SK-N-SH (cell line): ENCODE measurements around the gene MBOAT2. TPM values are rescaled to one million over a fixed set of nuclear protein-coding genes. Genes with fewer than 3 reads are reported as not detected.
A peak's percentile ranks its signal among the peaks of the same experiment; 100 is the strongest.

ENCODE experiments used
- CTCF ChIA-PET: fragments of 300-600, 350-600 bp; formaldehyde crosslinking; extraction: SDS; loops from one replicate; lab custom pipeline; 2021; lab: Yijun Ruan, JAX
- POLR2A ChIA-PET: fragments of 350-600 bp; sonication (Branson Sonifier 250); formaldehyde crosslinking; extraction: SDS; loops from one replicate; lab custom pipeline; 2020; ENCODE audit warnings: antibody characterized with exemption, inconsistent platforms; lab: Yijun Ruan, JAX
- DNase-seq: peaks from one replicate; pipeline ENCODE4 v3.0.0; 2012
- H2AFZ ChIP-seq: fragments of 200-600 bp; sonication (generic); 2 replicates; pipeline ENCODE4 v1.8.1; 2016; ENCODE audit warnings: antibody characterized with exemption, mild to moderate bottlenecking, low read depth
- H3F3A ChIP-seq: fragments of 200-600 bp; sonication (generic); replicated peaks from 2 replicates; pipeline ENCODE3; 2016; ENCODE audit warnings: antibody characterized with exemption, mild to moderate bottlenecking; ENCODE audit not compliant: insufficient read depth
- H3K27ac ChIP-seq, 2 experiments: fragments of 200-500 bp in 1 of 2; fragments of 200-600 bp in 1 of 2; sonication (Bioruptor generic) in 1 of 2; sonication (generic), shearing (Covaris generic) in 1 of 2; 2 replicates each; pipeline versions ENCODE4 v1.5.1 to v1.6.1; 2014 to 2016; ENCODE audit warnings: low read depth in 2 of 2, inconsistent platforms in 1 of 2, low read length in 1 of 2, mild to moderate bottlenecking in 1 of 2, mixed read lengths in 1 of 2
- H3K27me3 ChIP-seq: fragments of 200-600 bp; sonication (generic), shearing (Covaris generic); 2 replicates; pipeline ENCODE4 v1.6.1; 2016; ENCODE audit warnings: mixed run types; ENCODE audit not compliant: insufficient read depth
- H3K36me3 ChIP-seq, 2 experiments: fragments of 200-500 bp in 1 of 2; fragments of 200-600 bp in 1 of 2; sonication (Bioruptor generic) in 1 of 2; sonication (generic) in 1 of 2; replicated peaks in 1 of 2; 2 replicates each; pipeline versions ENCODE3 to v1.5.1; 2014 to 2016; ENCODE audit warnings: low read length in 1 of 2, mild to moderate bottlenecking in 1 of 2; ENCODE audit not compliant: insufficient read depth in 2 of 2, control insufficient read depth in 1 of 2
- H3K4me1 ChIP-seq, 2 experiments: fragments of 200-500 bp in 1 of 2; fragments of 200-600 bp in 1 of 2; sonication (Bioruptor generic) in 1 of 2; sonication (generic), shearing (Covaris generic) in 1 of 2; 2 replicates each; pipeline versions ENCODE4 v1.5.1 to v1.6.1; 2014 to 2016; ENCODE audit warnings: low read depth in 1 of 2, low read length in 1 of 2, mixed run types in 1 of 2; ENCODE audit not compliant: insufficient read depth in 2 of 2, control insufficient read depth in 1 of 2
- H3K4me2 ChIP-seq: fragments of 200-600 bp; sonication (generic), shearing (Covaris generic); 2 replicates; pipeline ENCODE4 v1.6.1; 2017; ENCODE audit warnings: mixed run types
- H3K4me3 ChIP-seq, 2 experiments: fragments of 200-500 bp in 1 of 2; fragments of 200-600 bp in 1 of 2; sonication (Bioruptor generic) in 1 of 2; sonication (generic), shearing (Covaris generic) in 1 of 2; 2 replicates each; pipeline versions ENCODE4 v1.5.1 to v1.8.1; 2014 to 2016; ENCODE audit warnings: low read depth in 2 of 2, inconsistent platforms in 1 of 2, low read length in 1 of 2, mild to moderate bottlenecking in 1 of 2, mixed read lengths in 1 of 2, moderate library complexity in 1 of 2
- H3K79me2 ChIP-seq: fragments of 200-600 bp; sonication (generic); 2 replicates; pipeline ENCODE4 v1.8.1; 2017; ENCODE audit warnings: mild to moderate bottlenecking; ENCODE audit not compliant: insufficient read depth
- H3K9ac ChIP-seq: fragments of 200-600 bp; sonication (generic); 2 replicates; pipeline ENCODE4 v1.6.1; 2017; ENCODE audit warnings: mixed run types
- H3K9me2 ChIP-seq: fragments of 200-600 bp; sonication (generic); 2 replicates; pipeline ENCODE4 v1.6.1; 2017; ENCODE audit warnings: mixed run types
- H3K9me3 ChIP-seq: fragments of 200-600 bp; sonication (generic); 2 replicates; pipeline ENCODE4 v1.6.1; 2017; ENCODE audit warnings: mixed run types, mild to moderate bottlenecking, moderate library complexity
- H4K20me1 ChIP-seq: fragments of 200-600 bp; sonication (generic); 2 replicates; pipeline ENCODE4 v1.6.1; 2017; ENCODE audit warnings: mild to moderate bottlenecking, mixed run types; ENCODE audit not compliant: insufficient read depth
- CHD2 ChIP-seq: fragments of 150-350 bp; IDR thresholded peaks from 2 replicates; pipeline ENCODE4 v1.6.1; 2018; ENCODE audit warnings: low read length; ENCODE audit not compliant: partially characterized antibody
- ELF1 ChIP-seq: IDR thresholded peaks from 2 replicates; pipeline ENCODE4 v1.4.0; 2012
- FOSL2 ChIP-seq: IDR thresholded peaks from 2 replicates; pipeline ENCODE4 v1.4.0; 2012; ENCODE audit warnings: low read depth, mild to moderate bottlenecking, moderate library complexity, borderline replicate concordance
- FOXJ3 ChIP-seq: sonication (generic); formaldehyde crosslinking; IDR thresholded peaks from 2 replicates; pipeline ENCODE4 v1.5.1; 2020; ENCODE audit warnings: mild to moderate bottlenecking, missing genetic modification reagents
- FOXM1 ChIP-seq: IDR thresholded peaks from 2 replicates; pipeline ENCODE4 v1.4.0; 2012; ENCODE audit warnings: low read depth, mild to moderate bottlenecking
- JUND ChIP-seq: IDR thresholded peaks from 2 replicates; pipeline ENCODE4 v1.4.0; 2012
- MAX ChIP-seq: IDR thresholded peaks from 2 replicates; pipeline ENCODE4 v1.4.0; 2012; ENCODE audit warnings: low read depth
- NFIC ChIP-seq: IDR thresholded peaks from 2 replicates; pipeline ENCODE4 v1.4.0; 2012; ENCODE audit warnings: borderline replicate concordance
- NRF1 ChIP-seq: IDR thresholded peaks from 2 replicates; pipeline ENCODE4 v1.6.1; 2012; ENCODE audit warnings: low read depth, mild to moderate bottlenecking, low read length
- POLR2AphosphoS5 ChIP-seq: IDR thresholded peaks from 2 replicates; pipeline ENCODE4 v1.6.1; 2012; ENCODE audit warnings: low read depth, low read length
- RCOR1 ChIP-seq: fragments of 150-350 bp; IDR thresholded peaks from 2 replicates; pipeline ENCODE4 v1.6.1; 2017; ENCODE audit warnings: antibody characterized with exemption, low read length
- RXRA ChIP-seq: IDR thresholded peaks from 2 replicates; pipeline ENCODE4 v1.4.0; 2012; ENCODE audit warnings: low read depth, mild to moderate bottlenecking, borderline replicate concordance
- SMC3 ChIP-seq: IDR thresholded peaks from 2 replicates; pipeline ENCODE4 v1.6.1; 2012; ENCODE audit warnings: low read depth, low read length, improper control_type of control experiment
- TAF1 ChIP-seq: IDR thresholded peaks from 2 replicates; pipeline ENCODE4 v1.6.1; 2012; ENCODE audit warnings: low read depth, mild to moderate bottlenecking, low read length, moderate library complexity, borderline replicate concordance
- TCF12 ChIP-seq: IDR thresholded peaks from 2 replicates; pipeline ENCODE4 v1.4.0; 2012
- YY1 ChIP-seq: IDR thresholded peaks from 2 replicates; pipeline ENCODE4 v1.4.0; 2012; ENCODE audit warnings: low read depth, mild to moderate bottlenecking
- WGBS: methylation state at CpG from one replicate; pipeline ENCODE4 v1.1.6; 2017; ENCODE audit warnings: low lambda C conversion rate; 5-methylcytosine and 5-hydroxymethylcytosine counted together
- polyA plus RNA-seq, 3 experiments: library from polyadenylated mRNA; depleted of rRNA; stranded (reverse); fragments of >200 nt; gene quantifications; 2 replicates each; pipeline ENCODE4 v1.2.3, GENCODE V29; 2012
- TF ChIP-seq, protein P1 (sequence below): fragments of 200-600 bp; sonication (generic); IDR thresholded peaks from 2 replicates; pipeline ENCODE4 v1.6.1; 2017; ENCODE audit warnings: antibody characterized with exemption, mild to moderate bottlenecking, moderate library complexity
- TF ChIP-seq, protein P2 (sequence below): IDR thresholded peaks from 2 replicates; pipeline ENCODE4; 2012
- TF ChIP-seq, protein P3 (sequence below): fragments of 150-350 bp; IDR thresholded peaks from 2 replicates; pipeline ENCODE4 v1.6.1; 2017; ENCODE audit warnings: antibody characterized with exemption, low read length, low read depth, borderline replicate concordance

Gene MBOAT2
- polyA plus RNA-seq, 1 of the 3 experiments (the other 2 are of a cell fraction): 33.9 TPM

- Histone ChIP-seq H3K4me3 (no peak overlapping the region), H3F3A (peaks cover 7% of the 10 kb centered on the region), H2AFZ (no peak overlapping the region), H3K4me2 (no peak overlapping the region), H3K27ac (no peak overlapping the region), H3K36me3 (no peaks in the 10 kb centered on the region), H4K20me1 (no peaks in the 10 kb centered on the region), H3K9ac (no peak overlapping the region), H3K9me3 (no peaks in the 10 kb centered on the region), H3K4me1 (peaks cover 8 to 9% of the 10 kb centered on the region in 2 experiments; a peak in 2 of 4 replicates), H3K79me2 (no peaks in the 10 kb centered on the region), H3K27me3 (no peaks in the 10 kb centered on the region), H3K9me2 (no peaks in the 10 kb centered on the region)
- POLR2A ChIA-PET: no interaction called here
- WGBS: 90% methylated on average over 1 of the region's 1 CpG
- CTCF ChIA-PET: no interaction called here
- DNase-seq: no peak
- no peak for TF ChIP-seq SMC3
- no peak for TF ChIP-seq RXRA
- TF ChIP-seq MAX: no peak
- TF ChIP-seq, protein P1, sequence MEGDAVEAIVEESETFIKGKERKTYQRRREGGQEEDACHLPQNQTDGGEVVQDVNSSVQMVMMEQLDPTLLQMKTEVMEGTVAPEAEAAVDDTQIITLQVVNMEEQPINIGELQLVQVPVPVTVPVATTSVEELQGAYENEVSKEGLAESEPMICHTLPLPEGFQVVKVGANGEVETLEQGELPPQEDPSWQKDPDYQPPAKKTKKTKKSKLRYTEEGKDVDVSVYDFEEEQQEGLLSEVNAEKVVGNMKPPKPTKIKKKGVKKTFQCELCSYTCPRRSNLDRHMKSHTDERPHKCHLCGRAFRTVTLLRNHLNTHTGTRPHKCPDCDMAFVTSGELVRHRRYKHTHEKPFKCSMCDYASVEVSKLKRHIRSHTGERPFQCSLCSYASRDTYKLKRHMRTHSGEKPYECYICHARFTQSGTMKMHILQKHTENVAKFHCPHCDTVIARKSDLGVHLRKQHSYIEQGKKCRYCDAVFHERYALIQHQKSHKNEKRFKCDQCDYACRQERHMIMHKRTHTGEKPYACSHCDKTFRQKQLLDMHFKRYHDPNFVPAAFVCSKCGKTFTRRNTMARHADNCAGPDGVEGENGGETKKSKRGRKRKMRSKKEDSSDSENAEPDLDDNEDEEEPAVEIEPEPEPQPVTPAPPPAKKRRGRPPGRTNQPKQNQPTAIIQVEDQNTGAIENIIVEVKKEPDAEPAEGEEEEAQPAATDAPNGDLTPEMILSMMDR: no peak
- TF ChIP-seq CHD2: no peak
- TF ChIP-seq, protein P2, sequence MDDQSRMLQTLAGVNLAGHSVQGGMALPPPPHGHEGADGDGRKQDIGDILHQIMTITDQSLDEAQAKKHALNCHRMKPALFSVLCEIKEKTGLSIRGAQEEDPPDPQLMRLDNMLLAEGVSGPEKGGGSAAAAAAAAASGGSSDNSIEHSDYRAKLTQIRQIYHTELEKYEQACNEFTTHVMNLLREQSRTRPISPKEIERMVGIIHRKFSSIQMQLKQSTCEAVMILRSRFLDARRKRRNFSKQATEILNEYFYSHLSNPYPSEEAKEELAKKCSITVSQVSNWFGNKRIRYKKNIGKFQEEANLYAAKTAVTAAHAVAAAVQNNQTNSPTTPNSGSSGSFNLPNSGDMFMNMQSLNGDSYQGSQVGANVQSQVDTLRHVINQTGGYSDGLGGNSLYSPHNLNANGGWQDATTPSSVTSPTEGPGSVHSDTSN: no peak
- TF ChIP-seq FOXJ3 (CRISPR knock-in tag): no peak
- no peak for TF ChIP-seq FOXM1
- TF ChIP-seq FOSL2: no peak
- TF ChIP-seq, protein P3, sequence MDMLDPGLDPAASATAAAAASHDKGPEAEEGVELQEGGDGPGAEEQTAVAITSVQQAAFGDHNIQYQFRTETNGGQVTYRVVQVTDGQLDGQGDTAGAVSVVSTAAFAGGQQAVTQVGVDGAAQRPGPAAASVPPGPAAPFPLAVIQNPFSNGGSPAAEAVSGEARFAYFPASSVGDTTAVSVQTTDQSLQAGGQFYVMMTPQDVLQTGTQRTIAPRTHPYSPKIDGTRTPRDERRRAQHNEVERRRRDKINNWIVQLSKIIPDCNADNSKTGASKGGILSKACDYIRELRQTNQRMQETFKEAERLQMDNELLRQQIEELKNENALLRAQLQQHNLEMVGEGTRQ: no peak
- no peak for TF ChIP-seq TCF12
- no peak for TF ChIP-seq TAF1
These were observed 9.9 kb upstream of the MBOAT2 start for GRCh38 chr2:9013403-9013802.

GRCh38 chr2:9010866-9011265 lies 7.4 kb upstream of the MBOAT2 start:
- H4K20me1 ChIP-seq: no peaks in the 10 kb centered on the region
- no peaks in the 10 kb centered on the region for H3K9me3 ChIP-seq
- H3K79me2 ChIP-seq: no peaks in the 10 kb centered on the region
- no peak overlapping the region for H3K4me2 ChIP-seq
- H3K4me1 ChIP-seq: peaks cover 9 to 14% of the 10 kb centered on the region in 2 experiments; a peak in 2 of 4 replicates
- no peak overlapping the region for H3K4me3 ChIP-seq
- DNase-seq: no peak
- H3K9ac ChIP-seq: no peak overlapping the region
- WGBS: 82% methylated on average over 1 of the region's 1 CpG
- no peak overlapping the region for H3K27ac ChIP-seq
- ChIA-PET CTCF (no interaction called here), POLR2A (no interaction called here)
- H3K9me2 ChIP-seq: no peaks in the 10 kb centered on the region
- no peak overlapping the region for H2AFZ ChIP-seq
- no peaks in the 10 kb centered on the region for H3K36me3 ChIP-seq
- H3K27me3 ChIP-seq: no peaks in the 10 kb centered on the region
- TF ChIP-seq ELF1: no peak
- TF ChIP-seq YY1: no peak
- no peak for TF ChIP-seq RCOR1
- TF ChIP-seq FOXM1: no peak
- 0 out of 2 replicates have a peak, but pooled peaks have one; percentile 19 for TF ChIP-seq TCF12
- no peak for TF ChIP-seq CHD2
- TF ChIP-seq POLR2AphosphoS5: no peak
- TF ChIP-seq NFIC: peak; percentile 59; the same call in 1 of the 2 replicates
- TF ChIP-seq NRF1: no peak
- TF ChIP-seq, protein P2: peak; percentile 10; the same call in 1 of the 2 replicates
- TF ChIP-seq JUND: no peak
- TF ChIP-seq, protein P3: no peak
- H3F3A ChIP-seq: peaks cover 7% of the 10 kb centered on the region
